ENCODE data around the gene OR56B1. TPM values are rescaled to one million over a fixed set of nuclear protein-coding genes. Genes with fewer than 3 reads are reported as not detected.
"Not testable (repeated sequence)": the region's sequence is repeated elsewhere in the genome, so short reads cannot be mapped to it uniquely, and the experiment has no call there.

OR56B1 gene
- not detected for total RNA-seq

DNA sequence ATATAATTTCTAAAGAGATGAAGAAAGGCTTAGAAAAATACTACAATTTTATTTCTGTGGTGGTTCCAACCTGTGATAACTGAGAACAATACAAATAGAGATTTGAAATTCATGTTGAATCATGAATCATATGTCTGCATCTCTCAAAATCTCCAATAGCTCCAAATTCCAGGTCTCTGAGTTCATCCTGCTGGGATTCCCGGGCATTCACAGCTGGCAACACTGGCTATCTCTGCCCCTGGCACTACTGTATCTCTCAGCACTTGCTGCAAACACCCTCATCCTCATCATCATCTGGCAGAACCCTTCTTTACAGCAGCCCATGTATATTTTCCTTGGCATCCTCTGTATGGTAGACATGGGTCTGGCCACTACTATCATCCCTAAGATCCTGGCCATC is at the start of gene OR56B1:
Gene OR56B1 (plus strand): TSS at position 53 of the 400 bp plus-strand sequence. CDS start 69 bp downstream, at position 122.
- intact Hi-C loops (cut with DNase I): no loop called here
- Histone ChIP-seq H3K4me1 (replicated peaks) (no peaks in the 10 kb centered on the region), H3K27me3 (replicated peaks; ENCODE audit: insufficient read depth) (no peaks in the 10 kb centered on the region), H3K36me3 (no peaks in the 10 kb centered on the region), H3K4me3 (no peak within 1 kb of the TSS), H3K27ac (no peak within 1 kb of the TSS), H3K9me3 (no peaks in the 10 kb centered on the region)
- no peak for DNase-seq (ENCODE audit: low spot score)
- TF ChIP-seq POLR2AphosphoS5 (IDR thresholded peaks at IDR 0.05): no peak
- no peak for TF ChIP-seq POLR2A (IDR thresholded peaks at IDR 0.05)
- TF ChIP-seq, protein P1, sequence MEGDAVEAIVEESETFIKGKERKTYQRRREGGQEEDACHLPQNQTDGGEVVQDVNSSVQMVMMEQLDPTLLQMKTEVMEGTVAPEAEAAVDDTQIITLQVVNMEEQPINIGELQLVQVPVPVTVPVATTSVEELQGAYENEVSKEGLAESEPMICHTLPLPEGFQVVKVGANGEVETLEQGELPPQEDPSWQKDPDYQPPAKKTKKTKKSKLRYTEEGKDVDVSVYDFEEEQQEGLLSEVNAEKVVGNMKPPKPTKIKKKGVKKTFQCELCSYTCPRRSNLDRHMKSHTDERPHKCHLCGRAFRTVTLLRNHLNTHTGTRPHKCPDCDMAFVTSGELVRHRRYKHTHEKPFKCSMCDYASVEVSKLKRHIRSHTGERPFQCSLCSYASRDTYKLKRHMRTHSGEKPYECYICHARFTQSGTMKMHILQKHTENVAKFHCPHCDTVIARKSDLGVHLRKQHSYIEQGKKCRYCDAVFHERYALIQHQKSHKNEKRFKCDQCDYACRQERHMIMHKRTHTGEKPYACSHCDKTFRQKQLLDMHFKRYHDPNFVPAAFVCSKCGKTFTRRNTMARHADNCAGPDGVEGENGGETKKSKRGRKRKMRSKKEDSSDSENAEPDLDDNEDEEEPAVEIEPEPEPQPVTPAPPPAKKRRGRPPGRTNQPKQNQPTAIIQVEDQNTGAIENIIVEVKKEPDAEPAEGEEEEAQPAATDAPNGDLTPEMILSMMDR (IDR thresholded peaks at IDR 0.05): no peak
- 88% methylated on average over 1 of the region's 1 CpG for WGBS

DNA sequence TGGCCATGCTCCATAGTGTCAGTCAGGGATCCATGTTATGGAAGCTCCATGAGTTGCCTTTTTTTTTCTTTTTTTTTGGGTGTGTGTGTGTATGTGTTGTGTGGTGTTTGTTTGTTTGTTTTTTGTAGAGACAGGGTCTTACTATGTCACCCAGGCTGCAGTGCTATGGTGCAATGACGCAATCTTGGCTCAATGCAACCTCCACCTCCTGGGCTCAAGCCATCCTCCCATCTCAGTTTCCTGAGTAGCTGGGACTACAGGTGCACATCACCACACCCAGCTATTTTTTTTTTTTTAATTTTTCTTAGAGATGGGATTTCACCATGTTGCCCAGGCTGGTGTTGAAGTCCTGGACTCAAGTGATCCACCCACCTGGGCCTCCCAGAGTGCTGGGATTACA is 47.8 kb upstream of the OR56B1 start:
- Histone ChIP-seq H3K27ac (peak overlapping the region; percentile 82 to 83), H3K9me3 (no peaks in the 10 kb centered on the region), H3K4me3 (no peak overlapping the region), H3K4me1 (replicated peaks) (no peaks in the 10 kb centered on the region), H3K27me3 (replicated peaks; ENCODE audit: insufficient read depth) (no peaks in the 10 kb centered on the region), H3K36me3 (no peaks in the 10 kb centered on the region)
- no peak for DNase-seq (ENCODE audit: low spot score)
- TF ChIP-seq POLR2AphosphoS5 (IDR thresholded peaks at IDR 0.05): no peak
- no peak for TF ChIP-seq POLR2A (IDR thresholded peaks at IDR 0.05)
- TF ChIP-seq, protein P1 (IDR thresholded peaks at IDR 0.05): no peak
- 91% methylated on average over 1 of the region's 1 CpG for WGBS
- intact Hi-C loops (cut with DNase I): loop anchor here (5.0 to 10.0 kb wide), 2 partner anchors 64 to 91 kb away; partner anchors contain the start of genes TRIM34 and TRIM6

DNA sequence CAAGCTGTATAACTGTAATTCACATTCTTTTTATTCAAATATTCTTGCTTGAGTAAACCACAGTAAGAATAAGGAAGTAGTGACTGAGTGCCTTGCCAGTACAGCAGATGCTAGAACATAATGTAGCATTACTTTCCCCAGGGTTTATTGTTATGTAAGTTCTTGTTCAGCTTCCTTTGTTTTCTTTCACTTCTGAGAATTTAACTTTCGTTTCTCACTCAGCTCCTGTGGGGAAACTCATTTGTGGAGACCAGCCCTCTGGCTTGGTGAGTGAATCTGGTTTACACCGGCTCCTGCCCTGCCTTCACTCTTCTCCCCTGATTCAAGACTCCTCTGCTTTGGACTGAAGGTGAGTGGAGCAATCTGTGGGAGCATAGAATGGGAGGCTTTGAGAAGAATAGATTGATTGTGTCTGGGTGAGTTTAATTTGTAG is 46.7 kb upstream of the OR56B1 start, which contains the start of gene TRIM22:
Gene TRIM22 (plus strand): TSS at position 240 of the 433 bp plus-strand sequence. CDS start 6,443 bp downstream, outside the sequence.
- Histone ChIP-seq H3K36me3 (no peaks in the 10 kb centered on the region), H3K9me3 (no peaks in the 10 kb centered on the region), H3K4me1 (replicated peaks) (no peaks in the 10 kb centered on the region), H3K4me3 (peak within 1 kb of the TSS; percentile 18 to 37), H3K27ac (peak within 1 kb of the TSS; percentile 82 to 83), H3K27me3 (replicated peaks; ENCODE audit: insufficient read depth) (no peaks in the 10 kb centered on the region)
- DNase-seq (ENCODE audit: low spot score): peak; percentile 38
- TF ChIP-seq, protein P1 (IDR thresholded peaks at IDR 0.05): no peak
- peak; percentile 75 for TF ChIP-seq POLR2AphosphoS5 (IDR thresholded peaks at IDR 0.05)
- TF ChIP-seq POLR2A (IDR thresholded peaks at IDR 0.05): peak; percentile 44
- 2% methylated on average over 2 of the region's 2 CpGs for WGBS
- intact Hi-C loops (cut with DNase I): loop anchor here (5.0 to 10.0 kb wide), 2 partner anchors 65 to 92 kb away; partner anchors contain the start of genes TRIM34 and TRIM6

DNA sequence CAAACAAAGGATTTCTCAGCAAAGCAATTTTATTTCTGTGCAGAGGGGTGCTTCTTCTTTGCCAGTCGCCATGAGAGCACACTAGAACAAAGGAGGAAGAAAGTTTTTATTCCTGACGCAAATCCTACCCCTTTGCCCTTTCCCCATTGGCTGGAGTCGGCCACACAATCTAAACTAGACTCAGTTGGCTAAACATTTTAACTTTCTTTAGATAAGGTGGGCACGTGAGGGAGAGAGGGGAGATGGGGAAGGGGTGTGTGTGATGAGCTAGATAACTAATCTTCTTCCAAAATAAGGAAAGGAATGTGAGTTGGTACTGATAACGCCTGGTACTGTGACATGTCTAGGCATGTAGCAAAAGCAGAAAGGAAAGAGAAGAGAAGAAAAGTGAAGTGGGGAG is 46.0 kb upstream of the OR56B1 start:
- intact Hi-C loops (cut with DNase I): no loop called here
- WGBS: 9% methylated on average over 5 of the region's 5 CpGs
- Histone ChIP-seq H3K27ac (peak overlapping the region; percentile 82 to 83), H3K4me1 (replicated peaks) (no peaks in the 10 kb centered on the region), H3K36me3 (no peaks in the 10 kb centered on the region), H3K9me3 (no peaks in the 10 kb centered on the region), H3K27me3 (replicated peaks; ENCODE audit: insufficient read depth) (no peaks in the 10 kb centered on the region), H3K4me3 (peak overlapping the region; percentile 18 to 37)
- DNase-seq (ENCODE audit: low spot score): no peak
- TF ChIP-seq POLR2AphosphoS5 (IDR thresholded peaks at IDR 0.05) (no peak), POLR2A (IDR thresholded peaks at IDR 0.05) (no peak)
- TF ChIP-seq, protein P1 (IDR thresholded peaks at IDR 0.05): no peak

- Histone ChIP-seq H3K9me3 (no peaks in the 10 kb centered on the region), H3K27ac (peak overlapping the region; percentile 82 to 83), H3K4me1 (replicated peaks) (no peaks in the 10 kb centered on the region), H3K36me3 (no peaks in the 10 kb centered on the region), H3K4me3 (peak overlapping the region; percentile 18 to 37), H3K27me3 (replicated peaks; ENCODE audit: insufficient read depth) (no peaks in the 10 kb centered on the region)
- TF ChIP-seq, protein P1 (IDR thresholded peaks at IDR 0.05): no peak
- peak; percentile 7 for TF ChIP-seq POLR2AphosphoS5 (IDR thresholded peaks at IDR 0.05)
- DNase-seq (ENCODE audit: low spot score): no peak
- 35% methylated on average over 5 of the region's 5 CpGs for WGBS
- intact Hi-C loops (cut with DNase I): no loop called here
Measured at GRCh38 chr11:5690736-5691135, 45.5 kb upstream of the OR56B1 start.

GRCh38 chr11:5691238-5691963 is 44.8 kb upstream of the OR56B1 start:
- H3K9me3 ChIP-seq; H3K27me3 ChIP-seq (replicated peaks; ENCODE audit: insufficient read depth); intact Hi-C loops (cut with DNase I); H3K4me1 ChIP-seq (replicated peaks); DNase-seq (ENCODE audit: low spot score); H3K36me3 ChIP-seq: not testable (repeated sequence)
- Histone ChIP-seq H3K4me3 (peak overlapping the region; percentile 18 to 37), H3K27ac (peak overlapping the region; percentile 82 to 83)
- 77% methylated on average over 12 of the region's 12 CpGs for WGBS
